Psoas muscle (tissue), 8 donors: ENCODE measurements around the gene NACAD. TPM values are rescaled to one million over a fixed set of nuclear protein-coding genes. Genes with fewer than 3 reads are reported as not detected.

Experiments used
- ATAC-seq, 4 donors: fragments of 200-7000 bp; cut with Tn5 transposase; one replicate each; pipeline ENCODE4 v1.9.1; 2020; ENCODE audit warnings: moderate library complexity in 3 of 4, mild to moderate bottlenecking in 2 of 4
- DNase-seq, 2 donors: peaks; one replicate each; pipeline ENCODE4 v3.0.0-alpha.2; 2020
- H3K27ac ChIP-seq: fragments of 200-600 bp; one replicate; pipeline ENCODE4 v1.8.0; 2022
- H3K27me3 ChIP-seq, 3 donors: fragments of 200-600 bp in 1 of 3; one replicate each; pipeline versions ENCODE4 v1.6.1 to v1.8.0; 2013 to 2022; ENCODE audit warnings: low read length in 2 of 3, mild to moderate bottlenecking in 2 of 3, moderate library complexity in 1 of 3; ENCODE audit not compliant: insufficient read depth in 3 of 3
- H3K36me3 ChIP-seq, 2 donors: fragments of 200-600 bp in 1 of 2; one replicate each; pipeline versions ENCODE4 v1.6.1 to v1.8.0; 2013 to 2022; ENCODE audit warnings: low read depth in 1 of 2, mild to moderate bottlenecking in 1 of 2, moderate library complexity in 1 of 2; ENCODE audit not compliant: insufficient read depth in 1 of 2
- H3K4me1 ChIP-seq: fragments of 200-600 bp; one replicate; pipeline ENCODE4 v1.8.0; 2022
- H3K4me3 ChIP-seq: fragments of 200-600 bp; one replicate; pipeline ENCODE4 v1.8.0; 2022; ENCODE audit warnings: mild to moderate bottlenecking
- H3K9me3 ChIP-seq: fragments of 200-600 bp; one replicate; pipeline ENCODE4 v1.8.0; 2022
- CTCF ChIP-seq: fragments of 200-600 bp; IDR thresholded peaks from one replicate; pipeline ENCODE4 v1.8.0; 2022; ENCODE audit warnings: antibody characterized with exemption
- WGBS, 3 donors: extraction: QIAGEN DNeasy Blood & Tissue Kit; methylation state at CpG; one replicate each; pipeline versions ENCODE4 v1.1.6 to v1.1.7; 2013; 5-methylcytosine and 5-hydroxymethylcytosine counted together
- intact Hi-C, 2 donors: fragments of 100-400 bp; cut with DNase I; formaldehyde crosslinking; loops; one replicate each; pipeline versions ENCODE4 v1.11.0 to v1.14.2; 2022
- polyA plus RNA-seq, 3 donors: library from polyadenylated mRNA; stranded (reverse); fragments of 200-250 nt; gene quantifications; one replicate each; pipeline ENCODE4 v1.2.3, GENCODE V29; 2013
- total RNA-seq, 4 donors: library from RNA; stranded (reverse); fragmentation: NEBNext Ultra II Directional in 2 of 4; extraction: Animal tissue kit (Norgen Biotek cat#: 25700) in 2 of 4; gene quantifications; one replicate each; pipeline versions ENCODE4 v1.2.1 to v1.2.4, GENCODE V29; 2021 to 2023
- donor health status: healthy with polysubstance abuse.
- donor health status: DM: no; HTN: no; CAD: no; lungs with moderate emphysema.
- donor health status: Bipolar disorder and iron deficiency.
- donor health status: healthy.
- donor health status: DM: yes; HTN: yes; CAD: no.
- donor health status: DM: no; HTN: no; CAD: no.
- donor health status: DM: no; HTN: no; CAD: no.
- donor health status: DM: yes; HTN: yes; CAD: no.

Gene NACAD
- total and polyA plus RNA-seq, 7 donors = 0.23 to 1.4 (median 1.1) TPM

- H3K4me1 ChIP-seq = no peaks in the 10 kb centered on the region
- intact Hi-C loops = no loop called here
- H3K4me3 ChIP-seq = no peak overlapping the region
- H3K9me3 ChIP-seq = no peaks in the 10 kb centered on the region
- no peak for ATAC-seq
- H3K27ac ChIP-seq = no peak overlapping the region
- TF ChIP-seq CTCF = no peak
- H3K36me3 ChIP-seq = peaks cover 0 to 13% of the 10 kb centered on the region in 2 donors
- WGBS, 3 donors = 68 to 83% (median 80%) methylated on average over 5 to 9 of the region's 9 CpGs
- no peaks in the 10 kb centered on the region for H3K27me3 ChIP-seq
- DNase-seq = no peak
These were observed 7.1 kb downstream of the NACAD start for GRCh38 chr7:45081670-45081974.

- Histone ChIP-seq H3K36me3 (peaks cover 0 to 18% of the 10 kb centered on the region in 2 donors), H3K4me3 (no peak overlapping the region), H3K9me3 (no peaks in the 10 kb centered on the region), H3K27ac (no peak overlapping the region), H3K27me3 (no peaks in the 10 kb centered on the region), H3K4me1 (no peaks in the 10 kb centered on the region)
- peak in 1 of 4 donors; percentile 15 for ATAC-seq
- WGBS, 3 donors = 82 to 91% (median 88%) methylated on average over 14 of the region's 14 CpGs
- no peak for TF ChIP-seq CTCF
- DNase-seq = no peak
- intact Hi-C loops = no loop called here
These were observed 7.7 kb downstream of the NACAD start for GRCh38 chr7:45080958-45081669.

- intact Hi-C loops = no loop called here
- Histone ChIP-seq H3K4me3 (no peak overlapping the region), H3K4me1 (no peaks in the 10 kb centered on the region), H3K9me3 (no peaks in the 10 kb centered on the region), H3K36me3 (peaks cover 0 to 25% of the 10 kb centered on the region in 2 donors), H3K27me3 (no peaks in the 10 kb centered on the region), H3K27ac (no peak overlapping the region)
- no peak for TF ChIP-seq CTCF
- WGBS, 3 donors = 87 to 92% (median 90%) methylated on average over 17 of the region's 17 CpGs
- ATAC-seq (peak in 2 of 4 donors; percentile 16 to 40), DNase-seq (no peak)
These were observed 8.4 kb downstream of the NACAD start for GRCh38 chr7:45080265-45080957.

- WGBS, 3 donors = 81 to 82% (median 81%) methylated on average over 8 of the region's 8 CpGs
- intact Hi-C loops = no loop called here
- H3K4me1 ChIP-seq = no peaks in the 10 kb centered on the region
- H3K4me3 ChIP-seq = no peak overlapping the region
- H3K27me3 ChIP-seq = no peaks in the 10 kb centered on the region
- no peak overlapping the region for H3K27ac ChIP-seq
- no peak for TF ChIP-seq CTCF
- peaks cover 0 to 47% of the 10 kb centered on the region in 2 donors for H3K36me3 ChIP-seq
- no peak for DNase-seq
- no peak for ATAC-seq
- H3K9me3 ChIP-seq = no peaks in the 10 kb centered on the region
These were observed 10.6 kb downstream of the NACAD start for GRCh38 chr7:45078125-45078681.
